Posterior vena cava (tissue), 2 donors: Measurements from ENCODE around the gene MZT2B. TPM values are rescaled to one million over a fixed set of nuclear protein-coding genes. Genes with fewer than 3 reads are reported as not detected.
"Not testable (repeated sequence)": the region's sequence is repeated elsewhere in the genome, so short reads cannot be mapped to it uniquely, and the experiment has no call there.

Source experiments
- DNase-seq: peaks from one replicate; pipeline ENCODE4 v3.0.0-alpha.2; 2020; ENCODE audit warnings: low spot score
- intact Hi-C, 2 donors: fragments of 100-400 bp; cut with DNase I; formaldehyde crosslinking; loops; one replicate each; pipeline versions ENCODE4 v1.14.1 to v1.14.2; 2022 to 2023
- total RNA-seq, 2 donors: library from RNA; stranded (reverse); fragmentation: NEBNext Ultra II Directional; extraction: Animal tissue kit (Norgen Biotek cat#: 25700); gene quantifications; one replicate each; pipeline ENCODE4 v1.2.1, GENCODE V29; 2021
- donor health status: DM: yes; HTN: yes; CAD: no.
- donor health status: DM: yes; HTN: yes; CAD: no.

MZT2B gene
- total RNA-seq, 2 donors from 2014 or later = 183 to 200 TPM

DNA sequence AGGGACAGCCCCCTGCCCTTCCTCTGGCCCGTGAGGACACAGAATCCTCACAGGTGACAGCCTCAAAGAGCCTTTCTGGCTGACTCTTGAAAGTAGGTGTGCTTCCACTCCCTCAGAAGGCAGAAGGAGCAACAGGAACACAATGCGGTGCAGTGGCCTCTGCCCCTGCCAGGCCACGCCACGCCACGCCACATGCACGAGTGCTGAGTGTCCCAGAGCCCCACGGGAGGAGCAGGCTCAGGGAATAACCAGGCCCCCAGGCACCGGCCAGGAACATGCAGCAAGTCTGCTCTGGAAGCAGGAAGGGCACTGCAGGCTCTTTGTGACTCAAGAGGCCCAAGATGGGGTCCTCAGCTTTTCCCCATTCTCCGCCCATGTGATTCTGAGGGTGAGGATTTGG lies 19.1 kb upstream of the MZT2B start:
- no peak for DNase-seq
- intact Hi-C loops = loop anchor here in 1 of 2 donors (5.0 kb wide), 1 partner anchor 864 kb away; no protein-coding TSS in a partner anchor

DNA sequence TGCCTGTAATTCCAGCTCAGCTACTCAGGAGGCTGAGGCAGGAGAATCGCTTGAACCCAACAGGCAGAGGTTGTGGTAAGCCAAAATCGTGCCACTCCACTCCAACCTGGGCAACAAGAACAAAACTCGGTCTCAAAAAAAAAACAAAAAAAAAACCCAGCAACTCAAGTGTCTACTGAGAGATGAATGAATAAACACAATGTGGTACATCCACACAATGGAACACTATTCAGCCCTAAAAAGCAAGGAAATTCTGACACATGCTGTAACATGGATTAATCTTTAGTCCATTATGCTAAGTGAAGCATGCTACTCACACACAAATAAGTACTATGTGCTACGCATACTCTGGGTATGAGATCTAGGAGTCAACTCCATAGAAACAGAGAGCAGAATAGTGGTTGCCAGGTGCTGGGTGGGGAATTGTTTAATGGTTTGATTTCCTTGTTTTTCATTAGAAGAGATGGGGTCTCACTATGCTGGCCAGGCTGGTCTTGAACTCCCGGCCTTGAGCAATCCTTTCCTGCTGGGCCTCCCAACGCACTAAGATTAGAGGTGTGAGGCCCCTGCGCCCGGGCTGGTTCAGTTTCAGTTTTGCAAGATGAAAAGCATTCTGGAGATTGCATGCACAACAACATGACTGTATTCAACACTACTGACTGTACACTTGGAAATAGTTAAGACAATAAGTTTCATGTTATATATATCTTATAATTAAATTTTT lies 16.6 kb upstream of the MZT2B start:
- intact Hi-C loops = no loop called here

DNA sequence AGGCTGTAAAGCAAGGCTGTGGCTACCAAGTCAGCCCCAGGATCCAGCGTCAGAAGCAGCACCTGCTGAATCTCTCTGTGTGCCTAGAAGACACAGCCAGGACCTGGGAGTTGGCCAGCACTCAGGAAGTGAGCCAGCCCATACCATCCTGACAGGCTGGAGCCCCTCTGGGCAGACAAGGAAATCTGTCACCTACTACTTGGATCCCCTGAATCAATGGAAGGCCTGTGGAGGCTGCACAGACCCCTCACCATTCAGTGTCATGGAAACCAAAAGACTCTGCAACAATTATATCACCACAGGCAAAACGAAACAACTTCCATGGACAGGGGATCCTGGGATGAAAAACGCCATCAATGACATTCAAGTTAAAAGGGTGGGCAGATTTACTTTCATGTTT lies 15.5 kb upstream of the MZT2B start:
- DNase-seq, intact Hi-C loops: not testable (repeated sequence)

More for the DNA sequence above, 16.6 kb upstream of the MZT2B start:
- no peak for DNase-seq

DNA sequence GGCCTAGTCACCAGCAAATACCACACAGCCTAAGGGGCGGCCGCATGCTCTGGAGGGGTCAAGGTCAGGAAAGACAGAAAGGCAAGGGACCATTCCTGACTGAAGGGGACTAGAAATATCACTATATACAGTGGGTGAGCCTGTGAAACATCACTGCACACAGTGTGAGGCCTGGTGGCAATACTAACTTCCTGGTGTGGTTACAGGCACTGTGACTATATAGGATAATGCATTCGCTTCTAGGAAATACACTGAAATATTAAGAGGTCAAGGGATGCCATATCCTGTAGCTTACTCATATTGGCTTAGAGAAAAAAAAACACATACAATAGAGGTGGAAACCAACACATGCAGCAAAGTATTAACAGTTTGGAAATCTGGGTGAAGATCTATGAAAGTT lies 12.9 kb upstream of the MZT2B start:
- DNase-seq, intact Hi-C loops: not testable (repeated sequence)

DNA sequence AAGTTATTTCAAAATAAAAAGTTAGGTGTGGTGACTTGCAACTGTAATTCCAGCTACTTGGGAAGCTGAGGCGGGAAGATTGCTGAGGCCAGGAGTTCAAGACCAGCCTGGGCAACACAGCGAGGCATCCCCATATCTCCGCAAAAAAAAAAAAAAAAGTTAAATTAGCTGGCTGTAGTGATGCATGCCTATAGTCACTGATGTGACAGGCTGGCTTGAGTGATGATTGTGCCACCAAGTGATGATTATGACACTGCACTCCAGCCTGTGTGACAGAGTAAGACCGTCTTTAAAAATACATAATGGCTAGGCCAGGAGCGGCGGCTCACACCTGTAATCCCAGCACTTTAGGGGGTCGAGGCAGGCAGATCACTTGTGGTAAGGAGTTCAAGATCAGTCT lies 12.2 kb upstream of the MZT2B start:
- intact Hi-C loops = no loop called here
- no peak for DNase-seq

DNA sequence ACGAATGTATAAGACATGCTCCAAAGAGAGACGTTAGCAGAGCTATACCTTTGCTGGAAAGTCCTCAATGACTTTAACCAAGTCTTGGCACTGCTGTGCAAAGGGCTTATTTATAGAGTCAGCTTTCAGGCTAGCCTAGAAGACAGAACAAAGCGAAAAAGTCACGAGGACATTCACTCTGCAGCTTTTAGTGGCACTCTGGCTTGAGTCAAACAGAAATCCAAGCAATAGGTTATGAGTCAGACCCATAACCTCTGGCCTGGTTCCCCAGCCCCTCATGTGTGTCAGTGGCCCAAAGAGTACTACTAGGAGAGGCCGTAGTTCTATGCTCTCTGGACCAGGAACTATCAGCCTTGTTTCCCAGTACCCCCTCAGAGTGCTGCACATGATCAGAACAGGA lies 7.2 kb upstream of the MZT2B start:
- DNase-seq, intact Hi-C loops: not testable (repeated sequence)

DNA sequence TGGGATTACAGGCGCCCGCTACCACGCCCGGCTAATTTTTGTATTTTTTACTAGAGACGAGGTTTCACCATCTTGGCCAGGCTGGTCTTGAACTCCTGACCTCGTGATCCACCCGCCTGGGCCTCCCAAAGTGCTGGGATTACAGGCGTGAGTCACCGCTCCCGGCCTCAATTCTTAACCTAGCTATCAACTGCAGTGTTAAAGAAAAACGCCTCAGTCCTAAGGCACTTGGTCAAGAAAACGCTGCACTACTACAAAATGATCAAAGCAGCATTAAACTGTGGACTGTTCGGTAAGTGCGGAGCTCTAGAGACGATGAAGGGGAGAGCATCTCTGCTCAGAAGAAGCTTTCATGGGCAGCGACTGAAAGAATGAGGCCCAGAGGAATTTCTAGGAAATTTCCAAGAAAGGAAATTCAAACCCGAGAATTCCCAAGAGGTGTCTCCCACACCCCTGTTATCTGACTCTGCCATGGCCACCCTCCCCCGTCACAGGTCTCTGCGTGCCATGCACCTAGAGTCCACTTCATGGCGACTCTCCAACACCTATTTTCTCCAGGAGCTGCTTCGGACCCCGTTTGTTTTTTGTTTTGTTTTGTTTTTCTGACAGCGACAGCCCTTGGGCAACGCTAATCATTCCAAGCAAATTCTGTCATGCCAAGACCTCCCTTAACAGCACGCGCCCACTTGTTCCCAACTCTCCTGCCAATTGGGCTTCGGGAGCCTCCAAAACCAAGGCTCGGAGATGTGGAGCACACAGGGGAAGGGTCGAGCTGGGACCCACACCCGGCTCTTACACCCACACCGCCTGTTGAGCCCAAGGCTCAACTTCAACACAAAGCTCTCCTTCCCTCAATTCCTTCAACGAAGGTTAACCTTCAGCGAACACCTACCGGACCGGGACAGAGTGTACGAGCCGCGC lies 1.4 kb upstream of the MZT2B start:
- not testable (repeated sequence) for DNase-seq
- intact Hi-C loops = loop anchor here in 1 of 2 donors (10.0 kb wide), 1 partner anchor 154 kb away; no protein-coding TSS in a partner anchor

DNA sequence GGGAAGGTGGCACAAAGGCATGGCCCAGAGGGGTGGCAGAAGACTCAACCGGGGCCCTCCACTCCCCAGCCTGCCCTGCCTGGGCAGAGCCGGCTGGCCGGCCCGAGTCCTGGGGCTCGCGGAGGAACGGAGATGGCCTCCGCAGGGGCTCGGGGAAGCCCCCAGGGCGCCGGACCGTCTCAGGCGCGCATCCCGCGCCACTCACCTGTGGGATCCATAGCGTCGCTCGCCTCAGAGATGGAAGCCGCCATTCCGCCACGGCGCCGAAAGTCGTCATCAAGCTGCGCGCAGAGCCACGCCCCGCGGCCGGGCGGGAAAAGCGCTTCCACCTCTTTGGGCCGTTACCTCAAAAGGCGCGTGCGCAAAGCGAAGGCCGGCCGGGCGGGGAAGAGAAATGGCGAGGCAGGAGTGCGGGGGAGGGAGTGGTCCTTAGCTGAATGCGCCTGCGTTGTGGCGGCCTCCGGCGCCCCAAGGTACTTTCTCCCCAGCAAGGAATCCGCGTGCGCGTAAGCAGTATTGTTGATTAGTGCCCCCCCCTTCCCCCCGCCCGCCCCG lies 660 bp upstream of the MZT2B start, which contains the start of gene SMPD4:
TSS of gene SMPD4 (minus strand) at position 278 of the 555 bp plus-strand sequence. CDS start 5,010 bp downstream, outside the sequence.
- intact Hi-C loops = loop anchor here in 1 of 2 donors (10.0 kb wide), 1 partner anchor 153 kb away; no protein-coding TSS in a partner anchor
- DNase-seq = peak; percentile 99

DNA sequence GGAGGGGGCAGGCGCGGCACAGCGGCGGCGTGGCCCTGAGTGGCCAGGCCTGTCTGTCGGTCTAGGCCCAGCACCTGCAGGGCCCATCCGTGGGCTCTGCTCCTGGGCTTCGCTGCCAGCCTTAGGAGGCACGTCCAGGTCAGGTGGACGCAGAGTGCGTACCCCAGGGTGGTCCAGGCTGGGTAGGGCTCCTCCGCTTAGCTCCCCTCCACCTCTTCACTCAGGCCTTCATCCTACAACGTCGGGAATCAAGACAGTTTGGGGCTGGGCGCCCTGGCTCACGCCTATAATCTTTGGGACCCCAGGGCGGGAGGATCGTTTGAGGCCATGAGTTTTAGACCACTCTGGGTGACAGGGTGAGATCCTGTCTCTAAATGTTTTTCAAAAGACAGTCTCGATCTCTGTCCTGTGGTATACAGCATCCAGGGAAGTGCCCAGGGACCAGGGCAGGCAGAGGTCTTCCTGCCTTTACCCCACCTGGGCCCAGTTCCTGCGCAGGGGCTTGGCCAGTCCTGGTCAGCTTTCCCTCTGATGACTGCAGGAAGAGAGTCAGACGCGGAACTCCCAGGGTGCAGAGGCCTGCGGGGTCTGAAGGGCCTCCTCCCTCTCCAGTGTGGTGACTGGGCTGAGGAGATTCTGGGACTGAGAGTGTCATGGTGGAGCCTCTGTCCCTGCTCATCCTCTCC lies 907 bp downstream of the MZT2B start:
- not testable (repeated sequence) for DNase-seq
- intact Hi-C loops = loop anchor here in 1 of 2 donors (10.0 kb wide), 1 partner anchor 152 kb away; no protein-coding TSS in a partner anchor

DNA sequence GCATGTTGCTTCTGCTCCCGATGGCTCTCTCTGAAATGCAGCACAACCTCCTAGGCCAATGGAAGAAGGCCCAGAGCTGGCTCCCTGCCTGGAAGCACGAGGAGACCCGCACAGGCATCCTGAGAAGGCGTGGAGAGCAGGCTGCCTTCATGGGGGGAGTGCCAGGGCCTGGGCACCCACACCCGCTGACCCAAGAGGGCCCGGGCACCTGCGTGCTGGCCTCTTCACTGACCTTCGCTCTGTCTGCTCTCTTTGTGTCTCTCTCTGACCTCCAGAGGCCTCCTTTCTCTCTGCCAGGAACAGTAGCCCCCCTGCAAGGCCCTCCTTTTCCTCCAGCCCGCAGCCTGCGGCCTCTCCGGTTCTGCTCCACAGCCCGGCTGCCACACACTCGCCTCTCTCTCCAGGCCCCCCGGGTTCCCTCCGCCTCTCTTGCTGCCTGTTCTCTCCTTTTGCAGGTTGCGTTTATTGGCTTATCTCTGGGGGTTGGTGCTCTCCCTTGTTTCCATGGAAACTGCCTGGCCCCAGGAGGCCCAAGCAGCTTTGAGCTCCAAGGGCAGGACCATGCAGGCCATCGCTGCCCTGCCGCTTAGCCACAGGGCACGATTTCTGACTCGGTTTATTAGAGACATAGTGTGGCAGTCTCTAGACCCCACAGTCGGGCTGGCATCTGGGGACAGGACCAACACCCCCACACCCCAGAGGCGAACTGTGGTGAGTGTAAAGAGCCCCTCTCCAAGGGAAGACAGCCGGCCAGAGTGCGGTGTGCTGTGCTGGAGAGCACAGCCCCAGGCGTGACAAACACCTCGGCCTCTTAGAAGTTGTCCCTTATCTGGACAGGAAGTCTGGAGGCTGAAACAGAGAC lies 1.7 kb downstream of the MZT2B start:
- intact Hi-C loops = loop anchor here in 1 of 2 donors (10.0 kb wide), 1 partner anchor 151 kb away; no protein-coding TSS in a partner anchor
- no peak for DNase-seq

DNA sequence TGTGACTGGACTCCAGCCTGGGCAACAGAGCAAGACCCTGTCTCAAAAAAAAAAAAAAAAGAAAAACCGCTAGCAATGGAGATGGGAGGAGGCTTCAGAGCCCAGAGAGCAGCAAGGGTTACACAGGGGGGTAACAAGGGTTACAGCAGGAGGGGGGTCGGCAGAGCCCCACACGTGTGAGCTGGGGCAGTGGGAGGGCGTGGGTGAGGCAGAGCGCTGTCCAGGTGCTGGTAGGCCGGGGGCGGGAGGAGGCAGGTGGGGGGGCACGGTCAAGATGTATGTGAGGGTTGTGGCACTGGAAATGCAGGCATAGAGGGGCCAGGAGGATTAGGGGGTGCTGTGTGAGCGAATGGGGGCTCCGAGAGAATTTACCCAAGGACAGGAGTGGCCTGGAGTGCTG lies 3.4 kb downstream of the MZT2B start:
- intact Hi-C loops = loop anchor here in 1 of 2 donors (10.0 kb wide), 1 partner anchor 149 kb away; no protein-coding TSS in a partner anchor
- no peak for DNase-seq

DNA sequence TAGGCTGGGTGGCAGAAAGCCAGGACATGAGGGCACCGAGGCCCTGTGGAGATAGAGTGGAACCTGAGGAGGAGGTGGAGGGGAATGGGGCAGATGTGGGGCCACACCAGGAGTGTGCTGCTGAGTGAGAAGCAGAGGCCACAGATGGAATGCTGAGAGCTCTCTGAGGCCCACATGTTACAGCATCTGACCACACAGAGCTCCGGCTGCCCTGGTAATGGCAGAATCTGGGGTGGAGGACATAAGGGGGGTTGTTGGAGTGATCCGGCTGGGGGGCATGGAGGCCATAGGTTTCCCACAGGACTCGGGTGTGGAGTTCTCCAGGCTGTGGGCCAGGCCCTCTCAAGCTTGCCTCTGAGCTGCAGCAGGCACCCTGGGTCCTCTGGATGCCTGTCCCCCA lies 3.8 kb downstream of the MZT2B start:
- intact Hi-C loops = loop anchor here in 1 of 2 donors (10.0 kb wide), 1 partner anchor 149 kb away; no protein-coding TSS in a partner anchor
- DNase-seq = peak; percentile 55

DNA sequence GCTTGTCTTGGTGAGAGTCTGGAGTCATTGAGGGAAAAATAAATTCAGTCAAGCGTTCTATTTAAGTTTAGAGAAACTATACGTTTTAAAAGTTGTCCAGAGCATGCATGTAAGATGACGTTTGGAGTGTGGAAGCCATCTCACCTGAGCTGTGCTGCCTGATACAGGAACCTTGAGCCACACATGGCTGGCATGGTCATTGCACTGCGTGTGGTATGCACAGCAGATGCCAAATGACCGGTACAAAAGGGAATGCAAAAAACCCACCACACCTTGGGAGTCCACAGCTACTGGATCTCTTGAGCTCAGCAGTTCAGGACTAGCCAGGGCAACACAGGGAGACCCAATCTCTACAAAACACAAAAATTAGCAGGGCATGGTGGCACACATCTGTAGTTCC lies 4.3 kb downstream of the MZT2B start:
- intact Hi-C loops = loop anchor here in 1 of 2 donors (10.0 kb wide), 1 partner anchor 148 kb away; no protein-coding TSS in a partner anchor
- peak; percentile 24 for DNase-seq

DNA sequence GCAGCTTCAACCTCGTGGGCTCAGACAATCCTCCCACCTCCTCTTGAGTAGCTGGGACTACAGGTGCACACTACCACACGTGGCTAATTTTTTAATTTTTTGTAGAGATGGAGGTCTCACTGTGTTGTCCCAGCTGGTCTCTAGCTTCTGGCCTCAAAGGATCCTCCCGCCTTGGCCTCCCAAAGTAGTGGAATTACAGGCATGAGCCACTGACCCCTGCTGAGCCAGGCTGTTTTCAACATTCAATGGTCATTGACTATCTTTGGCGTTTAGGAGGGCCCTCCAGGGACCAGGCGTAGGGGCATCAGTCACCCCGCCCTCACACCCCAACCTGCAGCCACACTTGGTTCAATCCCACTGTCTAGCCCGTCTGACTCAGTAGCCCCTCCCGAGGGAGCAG lies 5.2 kb downstream of the MZT2B start:
- DNase-seq = peak; percentile 25
- intact Hi-C loops = loop anchor here in 1 of 2 donors (10.0 kb wide), 1 partner anchor 148 kb away; no protein-coding TSS in a partner anchor

DNA sequence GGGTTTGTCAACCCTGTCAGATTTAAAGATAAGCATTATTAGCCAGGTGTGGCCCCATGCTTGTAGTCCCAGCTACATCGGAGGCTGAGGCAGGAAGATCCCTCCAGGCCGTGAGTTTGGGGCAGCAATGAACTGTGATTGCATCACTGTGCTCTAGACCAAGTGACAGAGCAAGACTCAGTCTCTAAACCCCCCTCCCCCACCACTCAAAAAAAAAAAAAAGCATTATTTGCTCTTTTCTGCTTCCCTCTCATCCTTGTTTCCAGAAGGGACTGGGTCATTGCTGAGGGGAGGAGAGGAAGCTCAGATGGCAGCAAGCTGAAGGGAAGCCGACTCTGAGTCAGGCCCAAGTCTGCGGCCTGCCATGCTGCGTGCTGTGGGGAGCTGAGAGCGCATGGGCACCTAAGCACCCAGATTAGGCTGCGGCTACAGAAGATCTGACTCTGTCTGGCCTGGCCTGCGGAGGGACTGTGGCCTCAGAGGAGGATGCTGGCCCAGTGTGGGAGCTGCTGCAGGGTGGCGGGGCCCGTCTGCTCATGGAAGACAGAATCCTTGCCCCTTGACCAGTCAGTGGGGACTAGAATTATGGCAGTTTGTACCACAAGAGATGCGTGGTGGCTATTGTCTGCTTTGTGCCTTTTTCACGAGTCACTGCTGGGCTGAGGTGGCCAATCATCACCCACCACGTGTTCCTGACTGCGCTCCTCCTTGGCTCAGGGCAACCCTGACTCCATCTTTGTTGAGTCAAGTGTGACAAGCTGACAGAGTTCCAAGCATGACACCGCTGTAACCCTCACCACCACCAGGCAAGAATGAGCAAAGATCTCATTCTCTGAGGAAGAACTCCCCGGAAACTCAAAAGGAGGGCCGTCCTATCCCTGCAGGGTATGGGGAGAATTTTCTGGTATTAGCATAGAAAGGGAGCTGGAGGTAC lies 6.1 kb downstream of the MZT2B start:
- intact Hi-C loops = loop anchor here in 1 of 2 donors (10.0 kb wide), 1 partner anchor 147 kb away; no protein-coding TSS in a partner anchor
- DNase-seq = peak; percentile 17

DNA sequence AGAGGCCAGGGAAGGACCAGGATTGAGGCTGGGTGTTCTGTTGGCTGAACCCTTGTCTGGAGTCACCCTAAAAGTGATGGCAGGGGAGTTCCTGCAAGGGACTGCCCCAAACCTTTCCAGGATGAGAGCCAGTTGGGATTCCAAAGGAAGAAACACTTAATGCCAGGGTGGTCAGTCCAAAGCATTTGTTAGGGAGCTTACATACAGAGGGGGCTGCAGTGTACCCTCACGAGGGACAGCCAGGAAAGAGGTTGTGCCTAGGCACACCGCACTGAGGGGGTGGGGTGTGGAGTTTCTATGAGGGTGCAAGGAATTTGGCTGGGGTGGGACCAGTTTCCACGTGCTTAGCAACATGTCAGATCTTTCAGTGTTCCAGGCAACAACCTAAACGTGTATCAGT lies 6.9 kb downstream of the MZT2B start:
- intact Hi-C loops = loop anchor here in 1 of 2 donors (10.0 kb wide), 1 partner anchor 146 kb away; no protein-coding TSS in a partner anchor
- not testable (repeated sequence) for DNase-seq
